Osteoblast (primary cell): ENCODE results near the gene PPP1R18. TPM values are rescaled to one million over a fixed set of nuclear protein-coding genes. Genes with fewer than 3 reads are reported as not detected.

Experiments used
- DNase-seq: peaks from one replicate; pipeline ENCODE4 v3.0.0; 2011; ENCODE audit warnings: low spot score, mixed read lengths; ENCODE audit not compliant: insufficient read length; ENCODE audit errors: missing footprints
- H2AFZ ChIP-seq: 2 replicates; pipeline ENCODE4 v1.6.0; 2011; ENCODE audit warnings: mild to moderate bottlenecking, low read length
- H3K27ac ChIP-seq: 2 replicates; pipeline ENCODE4 v1.5.1; 2011; ENCODE audit warnings: mild to moderate bottlenecking, low read depth, low read length, moderate library complexity
- H3K27me3 ChIP-seq: 2 replicates; pipeline ENCODE4 v1.6.0; 2012; ENCODE audit warnings: mild to moderate bottlenecking, control low read depth, inconsistent platforms, low read length, moderate library complexity; ENCODE audit not compliant: insufficient read depth
- H3K36me3 ChIP-seq: 2 replicates; pipeline ENCODE4 v1.5.1; 2011; ENCODE audit warnings: mild to moderate bottlenecking, low read length, control low read depth, moderate library complexity; ENCODE audit not compliant: insufficient read depth
- H3K4me1 ChIP-seq: 2 replicates; pipeline ENCODE4 v1.5.1; 2011; ENCODE audit warnings: mild to moderate bottlenecking, low read length, control low read depth, moderate library complexity; ENCODE audit not compliant: insufficient read depth
- H3K4me2 ChIP-seq: 2 replicates; pipeline ENCODE4 v1.6.0; 2011; ENCODE audit warnings: mild to moderate bottlenecking, low read length; ENCODE audit not compliant: insufficient read depth
- H3K4me3 ChIP-seq: fragments of 200-600 bp; sonication (generic); 3 replicates; pipeline ENCODE4 v1.5.1; 2012; ENCODE audit warnings: mild to moderate bottlenecking, low read length, inconsistent platforms; ENCODE audit not compliant: insufficient read depth
- H3K79me2 ChIP-seq: 2 replicates; pipeline ENCODE4 v1.6.0; 2012; ENCODE audit warnings: mild to moderate bottlenecking, low read length, control low read depth, inconsistent platforms; ENCODE audit not compliant: insufficient read depth
- H3K9me3 ChIP-seq: 2 replicates; pipeline ENCODE4 v1.5.1; 2011; ENCODE audit warnings: low read depth, low read length, control low read depth
- H4K20me1 ChIP-seq: 2 replicates; pipeline ENCODE4 v1.6.0; 2012; ENCODE audit warnings: mild to moderate bottlenecking, low read length, control low read depth; ENCODE audit not compliant: insufficient read depth
- CTCF ChIP-seq: IDR thresholded peaks from 2 replicates; pipeline ENCODE4 v1.5.1; 2011; ENCODE audit warnings: mild to moderate bottlenecking, low read depth, low read length, moderate library complexity; ENCODE audit errors: extremely low read depth
- total RNA-seq: library from RNA; depleted of rRNA; stranded (reverse); fragments of >200 nt; gene quantifications from 2 replicates; pipeline ENCODE4 v1.2.3, GENCODE V29; 2012

PPP1R18 gene
- total RNA-seq, 1 donor, result 62.6 TPM

GRCh38 chr6:30709101-30709868, 22.8 kb upstream of the PPP1R18 start:
- H3K36me3 ChIP-seq, result peaks cover 77% of the 10 kb centered on the region
- H3K27ac ChIP-seq, result no peak overlapping the region
- H3K4me1 ChIP-seq, result no peaks in the 10 kb centered on the region
- no peaks in the 10 kb centered on the region for H4K20me1 ChIP-seq
- H3K4me2 ChIP-seq, result no peak overlapping the region
- H2AFZ ChIP-seq, result no peak overlapping the region
- DNase-seq, result no peak
- no peaks in the 10 kb centered on the region for H3K79me2 ChIP-seq
- no peak overlapping the region for H3K4me3 ChIP-seq
- no peaks in the 10 kb centered on the region for H3K27me3 ChIP-seq
- no peaks in the 10 kb centered on the region for H3K9me3 ChIP-seq
- no peak for TF ChIP-seq CTCF

- Histone ChIP-seq H3K4me2 (no peak overlapping the region), H2AFZ (no peak overlapping the region), H4K20me1 (no peaks in the 10 kb centered on the region), H3K36me3 (peaks cover 77% of the 10 kb centered on the region), H3K4me3 (no peak overlapping the region), H3K79me2 (no peaks in the 10 kb centered on the region), H3K9me3 (no peaks in the 10 kb centered on the region), H3K4me1 (peaks cover 6% of the 10 kb centered on the region), H3K27ac (no peak overlapping the region), H3K27me3 (no peaks in the 10 kb centered on the region)
- no peak for TF ChIP-seq CTCF
- no peak for DNase-seq
Observed at GRCh38 chr6:30707281-30707850, 20.9 kb upstream of the PPP1R18 start.

- no peak overlapping the region for H3K27ac ChIP-seq
- no peak overlapping the region for H3K4me2 ChIP-seq
- TF ChIP-seq CTCF, result no peak
- H3K4me3 ChIP-seq, result no peak overlapping the region
- H3K36me3 ChIP-seq, result peaks cover 63% of the 10 kb centered on the region
- no peaks in the 10 kb centered on the region for H3K9me3 ChIP-seq
- peaks cover 6% of the 10 kb centered on the region for H3K4me1 ChIP-seq
- no peak overlapping the region for H2AFZ ChIP-seq
- H4K20me1 ChIP-seq, result no peaks in the 10 kb centered on the region
- no peak for DNase-seq
- no peaks in the 10 kb centered on the region for H3K27me3 ChIP-seq
- H3K79me2 ChIP-seq, result no peaks in the 10 kb centered on the region
Observed at GRCh38 chr6:30705620-30706019, 19.2 kb upstream of the PPP1R18 start.

- H3K79me2 ChIP-seq, result no peaks in the 10 kb centered on the region
- H3K27me3 ChIP-seq, result no peaks in the 10 kb centered on the region
- DNase-seq, result no peak
- H3K4me2 ChIP-seq, result no peak overlapping the region
- H3K36me3 ChIP-seq, result peaks cover 55% of the 10 kb centered on the region
- peaks cover 6% of the 10 kb centered on the region for H3K4me1 ChIP-seq
- TF ChIP-seq CTCF, result no peak
- no peak overlapping the region for H2AFZ ChIP-seq
- no peaks in the 10 kb centered on the region for H3K9me3 ChIP-seq
- no peak overlapping the region for H3K27ac ChIP-seq
- no peaks in the 10 kb centered on the region for H4K20me1 ChIP-seq
- H3K4me3 ChIP-seq, result no peak overlapping the region
Observed at GRCh38 chr6:30703821-30704220, 17.4 kb upstream of the PPP1R18 start.
